Tracheal epithelial cell (primary cell): ENCODE measurements around the gene MME. TPM values are rescaled to one million over a fixed set of nuclear protein-coding genes. Genes with fewer than 3 reads are reported as not detected.

ENCODE experiments used
- total RNA-seq: library from RNA; depleted of rRNA; stranded (reverse); fragments of >200 nt; gene quantifications from 2 replicates; pipeline ENCODE4 v1.2.1, GENCODE V29; 2014

MME gene
- 35.8 and 53.0 TPM in 2 replicates for total RNA-seq

GRCh38 chr3:155079746-155080487, at the start of gene MME:
MME (plus strand) TSS chr3:155080319; CDS start chr3:155084168, 3,849 bp downstream.

Other genes starting within 250 kb of the MME start
- not detected in 2 replicates for gene STRIT1, start 213.4 kb downstream of the MME start, total RNA-seq